Peyer's patch (tissue), 4 donors: ENCODE data around the gene CTSA.

Experiments
- CTCF ChIP-seq, 6 experiments: fragments of 450-650 bp in 4 of 6; fragments of 200-600 bp in 2 of 6; sonication (generic) in 1 of 6; IDR thresholded peaks; one replicate each; pipeline ENCODE4 v1.5.1; 2017 to 2019; ENCODE audit warnings: antibody characterized with exemption in 6 of 6, mild to moderate bottlenecking in 3 of 6, moderate library complexity in 1 of 6
- POLR2A ChIP-seq, 2 donors: fragments of 450-650 bp; IDR thresholded peaks; one replicate each; pipeline ENCODE4 v1.5.1; 2017; ENCODE audit warnings: antibody characterized with exemption in 2 of 2, mild to moderate bottlenecking in 2 of 2, moderate library complexity in 2 of 2

DNA sequence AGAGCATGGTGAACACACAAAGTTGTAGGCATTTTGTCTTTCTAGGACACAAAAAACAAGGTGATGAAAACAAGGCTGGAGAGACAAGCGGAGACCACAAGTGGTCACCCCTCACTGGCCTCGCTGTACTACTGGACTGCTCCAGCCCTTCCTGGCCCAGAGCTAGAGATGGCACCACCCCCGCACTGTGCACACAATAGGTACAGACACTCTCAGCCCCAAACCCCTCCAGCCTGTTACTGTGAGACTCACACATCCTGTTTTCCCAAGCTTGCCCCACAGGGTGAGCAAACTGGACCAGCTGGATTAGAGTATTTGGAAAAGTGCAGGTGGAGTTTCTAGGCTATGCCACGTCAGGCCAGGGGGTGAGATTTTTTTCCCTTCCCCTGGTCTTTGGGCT is 18.5 kb upstream of the CTSA start:
- TF ChIP-seq CTCF (IDR thresholded peaks at IDR 0.05) (no peak), POLR2A (IDR thresholded peaks at IDR 0.05) (no peak)
